HAP-1 (cell line): ENCODE data around the gene ZFYVE16.
"Not testable (repeated sequence)": the region's sequence is repeated elsewhere in the genome, so short reads cannot be mapped to it uniquely, and the experiment has no call there.

ENCODE experiments used
- DNase-seq, 2 experiments: peaks; one replicate each; pipeline ENCODE4 v3.0.0-alpha.2; 2016 to 2020; ENCODE audit warnings: low spot score in 2 of 2
- H3K27me3 ChIP-seq: fragments of 250-450 bp; sonication (Bioruptor Pico); 2 replicates; pipeline ENCODE4 v1.5.1; 2020; ENCODE audit warnings: low read depth, mild to moderate bottlenecking, moderate library complexity
- H3K36me3 ChIP-seq: fragments of 250-450 bp; sonication (Bioruptor Pico); replicated peaks from 2 replicates; pipeline ENCODE4 v1.5.1; 2020; ENCODE audit warnings: mild to moderate bottlenecking
- H3K4me1 ChIP-seq: fragments of 250-450 bp; sonication (Bioruptor Pico); 2 replicates; pipeline ENCODE4 v1.5.1; 2020; ENCODE audit warnings: mild to moderate bottlenecking
- H3K4me3 ChIP-seq: fragments of 250-450 bp; sonication (Bioruptor Pico); 2 replicates; pipeline ENCODE4 v1.5.1; 2020; ENCODE audit warnings: mild to moderate bottlenecking, moderate library complexity
- H3K9me3 ChIP-seq: fragments of 250-450 bp; sonication (Bioruptor Pico); 2 replicates; pipeline ENCODE4 v1.5.1; 2020; ENCODE audit warnings: mild to moderate bottlenecking, moderate library complexity
- in situ Hi-C: fragments of 300-500 bp; cut with MboI; formaldehyde crosslinking; loops from 3 replicates; pipeline ENCODE4 v1.14.3; 2020; ENCODE audit warnings: low sequenced_read_pairs, inconsistent platforms, mixed read lengths

ZFYVE16 gene

GRCh38 chr5:80407735-80408483, at the start of gene ZFYVE16:
TSS of gene ZFYVE16 (plus strand) at chr5:80408064. CDS start at chr5:80434148, 26,084 bp downstream.
- in situ Hi-C loops = no loop called here
- H3K4me3 ChIP-seq = peak within 1 kb of the TSS; percentile 93
- DNase-seq = peak; percentile 97 to 99

GRCh38 chr5:80360914-80361444, 46.9 kb upstream of the ZFYVE16 start:
- Histone ChIP-seq H3K4me3 (no peak overlapping the region), H3K27me3 (no peaks in the 10 kb centered on the region), H3K36me3 (no peaks in the 10 kb centered on the region), H3K4me1 (no peaks in the 10 kb centered on the region; the same call in 1 of the 2 replicates), H3K9me3 (no peaks in the 10 kb centered on the region)
- in situ Hi-C loops = no loop called here
- no peak for DNase-seq

More at GRCh38 chr5:80407735-80408483, at the start of gene ZFYVE16:
- Histone ChIP-seq H3K9me3 (no peaks in the 10 kb centered on the region), H3K27me3 (no peaks in the 10 kb centered on the region), H3K4me1 (peaks cover 6% of the 10 kb centered on the region), H3K36me3 (no peaks in the 10 kb centered on the region)

GRCh38 chr5:80364892-80365291, 43.0 kb upstream of the ZFYVE16 start:
- H3K9me3 ChIP-seq = no peaks in the 10 kb centered on the region
- no peak for DNase-seq
- in situ Hi-C loops = no loop called here
- H3K4me1 ChIP-seq = no peaks in the 10 kb centered on the region
- H3K4me3 ChIP-seq = no peak overlapping the region
- H3K36me3 ChIP-seq = no peaks in the 10 kb centered on the region
- H3K27me3 ChIP-seq = no peaks in the 10 kb centered on the region

- in situ Hi-C loops = no loop called here
- H3K9me3 ChIP-seq = no peaks in the 10 kb centered on the region; the same call in 1 of the 2 replicates
- no peak overlapping the region for H3K4me3 ChIP-seq
- no peaks in the 10 kb centered on the region for H3K4me1 ChIP-seq
- H3K27me3 ChIP-seq = no peaks in the 10 kb centered on the region
- no peaks in the 10 kb centered on the region for H3K36me3 ChIP-seq
- DNase-seq = no peak
Measured at GRCh38 chr5:80368661-80369480, 39.0 kb upstream of the ZFYVE16 start.

GRCh38 chr5:80369521-80369920, 38.3 kb upstream of the ZFYVE16 start:
- no peaks in the 10 kb centered on the region for H3K36me3 ChIP-seq
- no peaks in the 10 kb centered on the region for H3K27me3 ChIP-seq
- H3K4me1 ChIP-seq = no peaks in the 10 kb centered on the region
- H3K4me3 ChIP-seq = no peak overlapping the region
- in situ Hi-C loops = no loop called here
- no peaks in the 10 kb centered on the region; the same call in 1 of the 2 replicates for H3K9me3 ChIP-seq
- peak in 1 of 2 experiments; percentile 17 for DNase-seq

GRCh38 chr5:80370390-80370789, 37.5 kb upstream of the ZFYVE16 start:
- Histone ChIP-seq H3K4me3 (no peak overlapping the region), H3K4me1 (no peaks in the 10 kb centered on the region), H3K36me3 (no peaks in the 10 kb centered on the region), H3K9me3 (no peaks in the 10 kb centered on the region; the same call in 1 of the 2 replicates), H3K27me3 (no peaks in the 10 kb centered on the region)
- no peak for DNase-seq
- in situ Hi-C loops = no loop called here

- H3K4me3 ChIP-seq = no peak overlapping the region
- H3K27me3 ChIP-seq = no peaks in the 10 kb centered on the region
- DNase-seq = no peak
- in situ Hi-C loops = no loop called here
- no peaks in the 10 kb centered on the region for H3K4me1 ChIP-seq
- H3K9me3 ChIP-seq = no peaks in the 10 kb centered on the region; the same call in 1 of the 2 replicates
- H3K36me3 ChIP-seq = no peaks in the 10 kb centered on the region
Measured at GRCh38 chr5:80372780-80373179, 35.1 kb upstream of the ZFYVE16 start.

GRCh38 chr5:80374188-80374587, 33.7 kb upstream of the ZFYVE16 start:
- Histone ChIP-seq H3K4me3 (no peak overlapping the region), H3K27me3 (no peaks in the 10 kb centered on the region), H3K4me1 (no peaks in the 10 kb centered on the region), H3K9me3 (no peaks in the 10 kb centered on the region; the same call in 1 of the 2 replicates), H3K36me3 (no peaks in the 10 kb centered on the region)
- DNase-seq = no peak
- in situ Hi-C loops = no loop called here

- H3K4me3 ChIP-seq = no peak overlapping the region
- H3K9me3 ChIP-seq = no peaks in the 10 kb centered on the region; the same call in 1 of the 2 replicates
- H3K36me3 ChIP-seq = no peaks in the 10 kb centered on the region
- in situ Hi-C loops = no loop called here
- DNase-seq = no peak
- 0 out of 2 replicates have a peak, but pooled peaks cover 2% of the 10 kb centered on the region for H3K4me1 ChIP-seq
- no peaks in the 10 kb centered on the region for H3K27me3 ChIP-seq
Measured at GRCh38 chr5:80376557-80376956, 31.3 kb upstream of the ZFYVE16 start.

- Histone ChIP-seq H3K27me3 (no peaks in the 10 kb centered on the region), H3K9me3 (no peaks in the 10 kb centered on the region), H3K4me1 (0 out of 2 replicates have a peak, but pooled peaks cover 2% of the 10 kb centered on the region), H3K36me3 (no peaks in the 10 kb centered on the region), H3K4me3 (no peak overlapping the region)
- in situ Hi-C loops = no loop called here
- DNase-seq = no peak
Measured at GRCh38 chr5:80382488-80382887, 25.4 kb upstream of the ZFYVE16 start.

- DNase-seq = no peak
- peaks cover under 1% of the 10 kb centered on the region; the same call in 1 of the 2 replicates for H3K9me3 ChIP-seq
- no peaks in the 10 kb centered on the region for H3K36me3 ChIP-seq
- no peak overlapping the region for H3K4me3 ChIP-seq
- in situ Hi-C loops = no loop called here
- H3K27me3 ChIP-seq = no peaks in the 10 kb centered on the region
- no peaks in the 10 kb centered on the region for H3K4me1 ChIP-seq
Measured at GRCh38 chr5:80387063-80387768, 20.6 kb upstream of the ZFYVE16 start.

GRCh38 chr5:80389580-80389979, 18.3 kb upstream of the ZFYVE16 start:
- H3K27me3 ChIP-seq = no peaks in the 10 kb centered on the region
- H3K9me3 ChIP-seq = peaks cover 2% of the 10 kb centered on the region; the same call in 1 of the 2 replicates
- H3K4me1 ChIP-seq = no peaks in the 10 kb centered on the region
- in situ Hi-C loops = no loop called here
- H3K36me3 ChIP-seq = no peaks in the 10 kb centered on the region
- no peak for DNase-seq
- no peak overlapping the region for H3K4me3 ChIP-seq

- H3K27me3 ChIP-seq, H3K36me3 ChIP-seq, in situ Hi-C loops, H3K9me3 ChIP-seq, DNase-seq, H3K4me3 ChIP-seq, H3K4me1 ChIP-seq: not testable (repeated sequence)
Measured at GRCh38 chr5:80390413-80390812, 17.5 kb upstream of the ZFYVE16 start.
